Peyer's patch (tissue), 4 donors: ENCODE measurements around the gene BNIP5.

Source experiments
- CTCF ChIP-seq, 6 experiments: fragments of 450-650 bp in 4 of 6; fragments of 200-600 bp in 2 of 6; sonication (generic) in 1 of 6; IDR thresholded peaks; one replicate each; pipeline ENCODE4 v1.5.1; 2017 to 2019; ENCODE audit warnings: antibody characterized with exemption in 6 of 6, mild to moderate bottlenecking in 3 of 6, moderate library complexity in 1 of 6
- POLR2A ChIP-seq, 2 donors: fragments of 450-650 bp; IDR thresholded peaks; one replicate each; pipeline ENCODE4 v1.5.1; 2017; ENCODE audit warnings: antibody characterized with exemption in 2 of 2, mild to moderate bottlenecking in 2 of 2, moderate library complexity in 2 of 2

- TF ChIP-seq CTCF (IDR thresholded peaks at IDR 0.05) (no peak), POLR2A (IDR thresholded peaks at IDR 0.05) (no peak)
Observed at GRCh38 chr6:36346486-36347273, 10.0 kb upstream of the BNIP5 start.
